Measurements from ENCODE around the gene GLUD2.
"Not testable (repeated sequence)": the region's sequence is repeated elsewhere in the genome, so short reads cannot be mapped to it uniquely, and the experiment has no call there.

The GLUD2 gene

GRCh38 chrX:121047441-121048419 is at the start of gene GLUD2:
Gene GLUD2, plus strand, starts transcription at chrX:121047610. Its CDS starts 75 bp downstream, at chrX:121047685.
- H3K27ac Mint-ChIP-seq; H3K27me3 Mint-ChIP-seq (ENCODE audit: low read depth); H3K4me1 Mint-ChIP-seq (ENCODE audit: low read depth); H3K4me3 Mint-ChIP-seq; H3K36me3 Mint-ChIP-seq (ENCODE audit: low read depth); H3K9me3 Mint-ChIP-seq: not testable (repeated sequence)
- DNase-seq (ENCODE audit: low spot score) = peak; percentile 5

- DNase-seq (ENCODE audit: low spot score) = no peak
- H3K27ac Mint-ChIP-seq = no peak overlapping the region
- no peak overlapping the region for H3K4me3 Mint-ChIP-seq
Observed at GRCh38 chrX:120999413-120999812, 48.0 kb upstream of the GLUD2 start.

GRCh38 chrX:121000589-121000988 is 46.8 kb upstream of the GLUD2 start:
- Mint-ChIP-seq H3K4me1 (ENCODE audit: low read depth) (peaks cover 2% of the 10 kb centered on the region), H3K36me3 (ENCODE audit: low read depth) (no peaks in the 10 kb centered on the region), H3K27me3 (ENCODE audit: low read depth) (no peaks in the 10 kb centered on the region), H3K9me3 (no peaks in the 10 kb centered on the region), H3K4me3 (no peak overlapping the region), H3K27ac (no peak overlapping the region)
- no peak for DNase-seq (ENCODE audit: low spot score)

More at GRCh38 chrX:120999413-120999812, 48.0 kb upstream of the GLUD2 start:
- Mint-ChIP-seq H3K4me1 (ENCODE audit: low read depth) (peaks cover 2% of the 10 kb centered on the region), H3K9me3 (no peaks in the 10 kb centered on the region), H3K27me3 (ENCODE audit: low read depth) (no peaks in the 10 kb centered on the region), H3K36me3 (ENCODE audit: low read depth) (no peaks in the 10 kb centered on the region)

GRCh38 chrX:121008920-121009319 is 38.5 kb upstream of the GLUD2 start:
- DNase-seq (ENCODE audit: low spot score) = no peak
- Mint-ChIP-seq H3K4me3 (no peak overlapping the region), H3K27ac (no peak overlapping the region), H3K4me1 (ENCODE audit: low read depth) (no peaks in the 10 kb centered on the region), H3K9me3 (no peaks in the 10 kb centered on the region), H3K27me3 (ENCODE audit: low read depth) (no peaks in the 10 kb centered on the region), H3K36me3 (ENCODE audit: low read depth) (no peaks in the 10 kb centered on the region)

- no peak overlapping the region for H3K27ac Mint-ChIP-seq
- H3K9me3 Mint-ChIP-seq = no peaks in the 10 kb centered on the region
- no peaks in the 10 kb centered on the region for H3K36me3 Mint-ChIP-seq (ENCODE audit: low read depth)
- no peak for DNase-seq (ENCODE audit: low spot score)
- no peaks in the 10 kb centered on the region for H3K27me3 Mint-ChIP-seq (ENCODE audit: low read depth)
- H3K4me3 Mint-ChIP-seq = no peak overlapping the region
- no peaks in the 10 kb centered on the region for H3K4me1 Mint-ChIP-seq (ENCODE audit: low read depth)
Observed at GRCh38 chrX:121009764-121010163, 37.6 kb upstream of the GLUD2 start.

- no peak overlapping the region for H3K27ac Mint-ChIP-seq
- DNase-seq (ENCODE audit: low spot score) = no peak
- no peaks in the 10 kb centered on the region for H3K4me1 Mint-ChIP-seq (ENCODE audit: low read depth)
- H3K36me3 Mint-ChIP-seq (ENCODE audit: low read depth) = no peaks in the 10 kb centered on the region
- no peaks in the 10 kb centered on the region for H3K9me3 Mint-ChIP-seq
- no peaks in the 10 kb centered on the region for H3K27me3 Mint-ChIP-seq (ENCODE audit: low read depth)
- H3K4me3 Mint-ChIP-seq = no peak overlapping the region
Observed at GRCh38 chrX:121010218-121010617, 37.2 kb upstream of the GLUD2 start.

- H3K27me3 Mint-ChIP-seq (ENCODE audit: low read depth) = no peaks in the 10 kb centered on the region
- no peak for DNase-seq (ENCODE audit: low spot score)
- no peak overlapping the region for H3K4me3 Mint-ChIP-seq
- no peaks in the 10 kb centered on the region for H3K36me3 Mint-ChIP-seq (ENCODE audit: low read depth)
- H3K4me1 Mint-ChIP-seq (ENCODE audit: low read depth) = no peaks in the 10 kb centered on the region
- H3K9me3 Mint-ChIP-seq = no peaks in the 10 kb centered on the region
- H3K27ac Mint-ChIP-seq = no peak overlapping the region
Observed at GRCh38 chrX:121011254-121011653, 36.2 kb upstream of the GLUD2 start.

- H3K36me3 Mint-ChIP-seq (ENCODE audit: low read depth) = no peaks in the 10 kb centered on the region
- H3K27me3 Mint-ChIP-seq (ENCODE audit: low read depth) = no peaks in the 10 kb centered on the region
- no peak overlapping the region for H3K4me3 Mint-ChIP-seq
- H3K27ac Mint-ChIP-seq = no peak overlapping the region
- no peaks in the 10 kb centered on the region for H3K9me3 Mint-ChIP-seq
- no peak for DNase-seq (ENCODE audit: low spot score)
- no peaks in the 10 kb centered on the region for H3K4me1 Mint-ChIP-seq (ENCODE audit: low read depth)
Observed at GRCh38 chrX:121013897-121014455, 33.4 kb upstream of the GLUD2 start.

GRCh38 chrX:121014826-121015225 is 32.6 kb upstream of the GLUD2 start:
- no peak for DNase-seq (ENCODE audit: low spot score)
- Mint-ChIP-seq H3K27ac (no peak overlapping the region), H3K4me3 (no peak overlapping the region), H3K9me3 (no peaks in the 10 kb centered on the region), H3K4me1 (ENCODE audit: low read depth) (no peaks in the 10 kb centered on the region), H3K36me3 (ENCODE audit: low read depth) (no peaks in the 10 kb centered on the region), H3K27me3 (ENCODE audit: low read depth) (no peaks in the 10 kb centered on the region)

GRCh38 chrX:121028419-121028818 is 19.0 kb upstream of the GLUD2 start:
- Mint-ChIP-seq H3K4me3 (no peak overlapping the region), H3K27ac (no peak overlapping the region), H3K27me3 (ENCODE audit: low read depth) (no peaks in the 10 kb centered on the region), H3K36me3 (ENCODE audit: low read depth) (no peaks in the 10 kb centered on the region), H3K4me1 (ENCODE audit: low read depth) (no peaks in the 10 kb centered on the region), H3K9me3 (no peaks in the 10 kb centered on the region)
- DNase-seq (ENCODE audit: low spot score) = no peak

- H3K27me3 Mint-ChIP-seq (ENCODE audit: low read depth) = no peaks in the 10 kb centered on the region
- H3K4me1 Mint-ChIP-seq (ENCODE audit: low read depth) = no peaks in the 10 kb centered on the region
- H3K9me3 Mint-ChIP-seq = no peaks in the 10 kb centered on the region
- no peak overlapping the region for H3K4me3 Mint-ChIP-seq
- DNase-seq (ENCODE audit: low spot score) = no peak
- H3K36me3 Mint-ChIP-seq (ENCODE audit: low read depth) = no peaks in the 10 kb centered on the region
- H3K27ac Mint-ChIP-seq = no peak overlapping the region
Observed at GRCh38 chrX:121030083-121030482, 17.3 kb upstream of the GLUD2 start.

GRCh38 chrX:121032531-121032930 is 14.9 kb upstream of the GLUD2 start:
- no peaks in the 10 kb centered on the region for H3K4me1 Mint-ChIP-seq (ENCODE audit: low read depth)
- no peaks in the 10 kb centered on the region for H3K9me3 Mint-ChIP-seq
- H3K27ac Mint-ChIP-seq = no peak overlapping the region
- H3K36me3 Mint-ChIP-seq (ENCODE audit: low read depth) = no peaks in the 10 kb centered on the region
- no peak overlapping the region for H3K4me3 Mint-ChIP-seq
- no peak for DNase-seq (ENCODE audit: low spot score)
- H3K27me3 Mint-ChIP-seq (ENCODE audit: low read depth) = no peaks in the 10 kb centered on the region

- Mint-ChIP-seq H3K36me3 (ENCODE audit: low read depth) (no peaks in the 10 kb centered on the region), H3K4me1 (ENCODE audit: low read depth) (no peaks in the 10 kb centered on the region), H3K9me3 (no peaks in the 10 kb centered on the region), H3K27me3 (ENCODE audit: low read depth) (no peaks in the 10 kb centered on the region), H3K27ac (no peak overlapping the region), H3K4me3 (no peak overlapping the region)
- DNase-seq (ENCODE audit: low spot score) = no peak
Observed at GRCh38 chrX:121036137-121036536, 11.3 kb upstream of the GLUD2 start.

- Mint-ChIP-seq H3K4me3 (no peak overlapping the region), H3K27me3 (ENCODE audit: low read depth) (no peaks in the 10 kb centered on the region), H3K27ac (no peak overlapping the region), H3K36me3 (ENCODE audit: low read depth) (no peaks in the 10 kb centered on the region), H3K9me3 (no peaks in the 10 kb centered on the region), H3K4me1 (ENCODE audit: low read depth) (no peaks in the 10 kb centered on the region)
- DNase-seq (ENCODE audit: low spot score) = no peak
Observed at GRCh38 chrX:121036951-121037350, 10.5 kb upstream of the GLUD2 start.

Data from T-helper 2 cell treated with Interferon-gamma antibody and Interleukin-4, amounts not matched to agents 5 μg/mL and 100 μg/mL, for 36 hours (primary cell).